C4-2B (cell line): ENCODE data around the gene GLIPR1.
A peak's percentile ranks its signal among the peaks of the same experiment; 100 is the strongest.
"Not testable (repeated sequence)": the region's sequence is repeated elsewhere in the genome, so short reads cannot be mapped to it uniquely, and the experiment has no call there.

Experiments
- H3K27ac ChIP-seq: fragments of 450-650 bp; 2 replicates; pipeline ENCODE4 v1.5.1; 2017
- ZFX ChIP-seq: fragments of 450-650 bp; IDR thresholded peaks from 2 replicates; pipeline ENCODE4 v1.6.1; 2017
- TF ChIP-seq, protein P1 (sequence below): fragments of 450-650 bp; conservative IDR thresholded peaks from 2 replicates; pipeline ENCODE4 v1.5.1; 2017; ENCODE audit warnings: mild to moderate bottlenecking

Gene GLIPR1

DNA sequence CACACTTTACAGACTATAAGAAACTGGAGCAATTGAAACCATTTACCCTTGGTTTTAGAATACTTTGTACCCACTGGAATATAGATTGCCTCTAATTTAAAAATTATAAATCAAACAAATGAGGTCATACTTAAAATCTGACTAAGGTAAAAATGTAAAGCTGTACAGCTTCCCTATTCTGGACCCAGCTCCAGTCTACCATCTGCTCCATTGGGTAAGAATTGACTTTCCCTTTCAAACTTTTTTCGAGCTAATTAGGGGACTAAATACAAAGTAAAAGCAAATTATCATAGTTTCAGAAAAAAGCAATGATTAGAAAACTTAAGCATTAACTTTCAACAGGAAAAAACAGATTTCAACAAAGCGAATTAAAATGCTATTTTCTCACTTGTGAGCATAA, 26.5 kb downstream of the GLIPR1 start:
- TF ChIP-seq, protein P1, sequence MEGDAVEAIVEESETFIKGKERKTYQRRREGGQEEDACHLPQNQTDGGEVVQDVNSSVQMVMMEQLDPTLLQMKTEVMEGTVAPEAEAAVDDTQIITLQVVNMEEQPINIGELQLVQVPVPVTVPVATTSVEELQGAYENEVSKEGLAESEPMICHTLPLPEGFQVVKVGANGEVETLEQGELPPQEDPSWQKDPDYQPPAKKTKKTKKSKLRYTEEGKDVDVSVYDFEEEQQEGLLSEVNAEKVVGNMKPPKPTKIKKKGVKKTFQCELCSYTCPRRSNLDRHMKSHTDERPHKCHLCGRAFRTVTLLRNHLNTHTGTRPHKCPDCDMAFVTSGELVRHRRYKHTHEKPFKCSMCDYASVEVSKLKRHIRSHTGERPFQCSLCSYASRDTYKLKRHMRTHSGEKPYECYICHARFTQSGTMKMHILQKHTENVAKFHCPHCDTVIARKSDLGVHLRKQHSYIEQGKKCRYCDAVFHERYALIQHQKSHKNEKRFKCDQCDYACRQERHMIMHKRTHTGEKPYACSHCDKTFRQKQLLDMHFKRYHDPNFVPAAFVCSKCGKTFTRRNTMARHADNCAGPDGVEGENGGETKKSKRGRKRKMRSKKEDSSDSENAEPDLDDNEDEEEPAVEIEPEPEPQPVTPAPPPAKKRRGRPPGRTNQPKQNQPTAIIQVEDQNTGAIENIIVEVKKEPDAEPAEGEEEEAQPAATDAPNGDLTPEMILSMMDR: no peak
- TF ChIP-seq ZFX: no peak
- no peak overlapping the region for H3K27ac ChIP-seq

DNA sequence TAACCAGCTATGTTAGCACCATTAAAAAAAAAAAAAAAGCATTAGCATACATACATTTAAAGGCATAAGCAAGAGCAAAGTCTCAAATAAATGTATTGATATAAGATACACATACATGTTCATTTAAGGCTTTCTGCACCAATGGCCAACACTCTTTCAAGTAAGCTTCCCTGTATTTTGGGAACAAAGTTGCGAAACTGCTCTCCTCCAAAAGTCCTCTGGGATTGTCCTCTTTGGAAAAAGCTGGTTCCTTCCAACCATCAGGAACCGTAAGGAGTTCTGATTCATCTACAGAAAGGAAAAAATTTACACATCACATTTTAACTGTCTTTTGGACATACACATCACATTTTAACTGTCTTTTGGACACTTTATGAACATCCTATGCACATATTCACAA, 27.6 kb downstream of the GLIPR1 start:
- no peak overlapping the region for H3K27ac ChIP-seq
- TF ChIP-seq, protein P1: no peak
- TF ChIP-seq ZFX: no peak

DNA sequence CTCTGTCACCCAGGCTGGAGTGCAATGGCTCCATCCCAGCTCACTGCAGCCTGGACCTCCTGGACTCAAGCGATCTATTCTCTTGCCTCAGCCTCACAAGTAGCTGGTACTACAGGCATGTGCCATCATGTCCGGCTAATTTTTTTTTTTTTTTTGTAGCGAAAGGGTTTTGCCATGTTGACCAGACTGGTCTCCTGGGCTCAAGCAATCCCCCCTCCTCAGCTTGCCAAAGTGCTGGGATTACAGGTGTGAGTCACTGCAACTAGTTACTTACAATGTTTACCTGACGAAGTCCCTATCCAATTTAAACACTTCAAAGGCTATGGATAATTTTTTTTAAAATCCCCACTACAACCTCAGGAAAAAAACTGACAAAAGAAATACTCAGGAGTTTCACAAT, 29.1 kb downstream of the GLIPR1 start:
- TF ChIP-seq ZFX: no peak
- TF ChIP-seq, protein P1: no peak
- no peak overlapping the region for H3K27ac ChIP-seq

DNA sequence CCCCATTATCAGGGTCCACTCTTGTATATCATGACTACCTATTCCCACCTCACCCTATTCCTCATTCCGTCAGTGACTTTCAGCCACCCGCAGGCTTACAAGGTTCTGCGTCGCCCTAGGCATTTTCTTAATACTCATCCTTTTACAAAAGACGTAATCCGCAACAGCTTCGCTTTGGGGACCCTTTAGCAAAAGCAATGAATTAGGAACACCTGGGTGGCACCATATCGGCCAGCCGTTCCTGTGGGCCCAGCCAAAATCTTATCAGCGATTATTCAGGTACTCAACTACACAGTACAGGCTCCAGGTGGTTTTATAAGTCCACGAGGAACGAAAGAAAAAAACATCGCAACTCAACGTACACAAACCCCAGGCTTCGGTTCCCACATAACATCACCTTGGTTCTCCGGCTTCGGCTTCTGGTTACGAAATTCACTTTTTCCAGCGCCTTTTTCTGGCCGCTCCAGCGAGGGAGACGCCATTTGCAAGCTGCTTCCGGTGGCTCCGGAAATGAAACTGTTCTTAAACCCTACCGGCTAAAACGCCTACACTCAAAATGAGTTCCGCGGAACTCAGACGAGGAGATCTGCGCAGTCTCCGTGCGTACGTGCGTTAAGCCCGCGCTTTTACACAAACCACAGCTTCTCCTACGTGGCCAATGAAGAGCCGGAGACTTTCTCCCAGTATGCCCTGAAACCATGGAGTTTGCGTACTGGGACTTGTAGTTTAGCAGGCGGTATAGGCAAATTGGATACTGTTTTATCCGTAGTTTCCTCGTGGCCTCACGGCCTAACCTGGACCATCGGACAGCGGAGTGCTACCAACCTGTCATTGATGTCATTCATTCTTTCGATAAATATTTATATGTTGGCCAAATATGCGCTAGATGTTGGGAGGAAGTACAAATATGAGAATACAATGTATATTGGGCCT, 30.8 kb downstream of the GLIPR1 start, which contains the start of gene KRR1:
Gene KRR1 (minus strand): TSS at position 494 of the 933 bp plus-strand sequence. CDS start 12 bp downstream, at position 482.
- TF ChIP-seq, protein P1: no peak
- 0 out of 2 replicates have a peak, but pooled peaks have one; percentile 25 for TF ChIP-seq ZFX
- H3K27ac ChIP-seq: peak within 1 kb of the TSS; percentile 77

DNA sequence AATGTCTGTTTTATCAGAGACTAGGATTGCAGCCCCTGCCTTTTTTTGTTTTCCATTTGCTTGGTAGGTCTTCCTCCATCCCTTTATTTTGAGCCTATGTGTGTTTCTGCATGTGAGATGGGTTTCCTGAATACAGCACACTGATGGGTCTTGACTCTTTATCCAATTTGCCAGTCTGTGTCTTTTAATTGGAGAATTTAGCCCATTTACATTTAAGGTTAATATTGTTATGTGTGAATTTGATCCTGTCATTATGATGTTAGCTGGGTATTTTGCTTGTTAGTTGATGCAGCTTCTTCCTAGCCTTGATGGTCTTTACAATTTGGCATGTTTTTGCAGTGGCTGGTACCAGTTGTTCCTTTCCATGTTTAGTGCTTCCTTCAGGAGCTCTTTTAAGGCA, 40.7 kb downstream of the GLIPR1 start:
- H3K27ac ChIP-seq: not testable (repeated sequence)

DNA sequence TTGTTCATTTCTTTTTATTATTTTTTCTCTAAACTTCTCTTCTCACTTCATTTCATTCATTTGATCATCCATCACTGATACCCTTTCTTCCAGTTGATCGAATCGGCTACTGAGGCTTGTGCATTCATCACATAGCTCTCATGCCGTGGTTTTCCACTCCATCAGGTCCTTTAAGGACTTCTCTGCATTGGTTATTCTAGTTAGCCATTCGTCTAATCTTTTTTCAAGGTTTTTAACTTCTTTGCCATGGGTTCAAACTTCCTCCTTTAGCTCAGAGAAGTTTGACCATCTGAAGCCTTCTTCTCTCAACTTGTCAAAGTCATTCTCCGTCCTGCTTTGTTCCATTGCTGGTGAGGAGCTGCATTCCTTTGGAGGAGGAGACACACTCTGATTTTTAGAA, 41.6 kb downstream of the GLIPR1 start:
- H3K27ac ChIP-seq: not testable (repeated sequence)

DNA sequence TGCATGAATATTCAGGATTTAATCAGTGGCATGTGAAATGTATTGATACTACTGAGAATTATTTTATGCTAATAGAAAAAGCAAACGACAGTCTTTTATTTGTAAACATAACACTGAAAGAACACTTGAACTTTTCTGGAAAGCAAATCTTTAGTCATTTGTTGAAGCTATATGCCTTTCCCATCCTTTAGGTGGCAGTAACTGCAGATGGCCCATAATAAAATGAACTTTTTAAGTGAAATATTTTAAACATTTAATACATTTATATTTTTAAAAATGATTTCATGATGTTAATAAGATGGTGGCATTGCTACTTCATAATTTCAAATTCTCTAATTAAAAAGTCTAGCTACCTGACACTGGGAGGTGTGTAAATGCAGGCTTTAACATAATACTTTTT, 44.7 kb downstream of the GLIPR1 start:
- TF ChIP-seq ZFX: no peak
- TF ChIP-seq, protein P1: peak; percentile 25
- H3K27ac ChIP-seq: no peak overlapping the region

DNA sequence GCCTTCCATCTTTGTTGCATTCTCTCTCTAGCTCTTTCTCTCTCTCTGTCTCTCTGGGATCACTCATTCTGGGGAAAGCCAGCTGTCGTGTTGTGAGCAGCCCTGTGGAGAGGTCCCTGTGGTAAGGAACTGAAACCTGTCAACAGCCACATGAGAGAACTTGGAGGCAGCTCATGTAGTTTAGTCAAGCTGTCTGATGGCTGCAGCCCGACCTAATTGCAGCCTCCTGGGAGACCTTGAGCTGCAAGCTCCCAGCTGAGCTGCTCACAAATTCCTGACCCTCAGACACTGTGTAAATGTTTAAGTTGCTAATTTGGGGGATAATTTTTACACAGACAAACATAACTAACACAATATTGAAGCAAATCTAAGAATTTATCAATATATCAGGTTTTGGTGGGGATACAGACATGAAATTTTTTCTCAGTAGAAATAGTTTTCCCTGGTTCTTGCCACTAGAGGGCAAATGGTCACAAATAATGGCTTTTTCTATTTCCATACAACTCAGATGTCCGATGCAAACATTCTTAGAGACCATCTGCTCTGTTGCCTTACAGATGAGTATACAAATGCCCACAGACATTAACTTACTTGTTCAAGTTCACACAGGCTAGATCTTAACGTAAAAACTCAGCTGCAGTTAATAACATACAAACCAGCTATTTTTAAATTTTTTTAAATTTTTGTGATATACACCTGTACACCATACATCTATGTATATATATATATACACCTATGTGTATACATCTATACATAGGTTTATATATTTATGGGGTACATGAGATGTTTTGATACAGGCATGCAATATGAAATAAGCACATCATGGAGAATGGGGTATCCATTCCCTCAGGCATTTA, 46.3 kb downstream of the GLIPR1 start:
- TF ChIP-seq, protein P1: peak; percentile 73
- no peak for TF ChIP-seq ZFX
- H3K27ac ChIP-seq: no peak overlapping the region
